Mesenchymal stem cell (in vitro differentiated cells and primary cell): ENCODE measurements around the gene DHRS4L2.
"Not testable (repeated sequence)": the region's sequence is repeated elsewhere in the genome, so short reads cannot be mapped to it uniquely, and the experiment has no call there.

Source experiments
- DNase-seq: peaks from one replicate; pipeline ENCODE4 v3.0.0-alpha.2; 2013
- H2AFZ ChIP-seq: one replicate; pipeline ENCODE4 v1.6.1; 2013; ENCODE audit warnings: low read depth, mild to moderate bottlenecking, control low read depth, inconsistent platforms, low read length, moderate library complexity
- H2AK5ac ChIP-seq: 2 replicates; pipeline ENCODE4 v1.6.1; 2013; ENCODE audit warnings: low read length, moderate library complexity, mild to moderate bottlenecking, inconsistent platforms; ENCODE audit not compliant: severe bottlenecking
- H2BK120ac ChIP-seq: one replicate; pipeline ENCODE4 v1.6.1; 2013; ENCODE audit warnings: low read depth, mild to moderate bottlenecking, inconsistent platforms, low read length, moderate library complexity
- H2BK12ac ChIP-seq, 2 experiments: one replicate each; pipeline ENCODE4 v1.6.1; 2013; ENCODE audit warnings: inconsistent platforms in 2 of 2, low read length in 2 of 2, mild to moderate bottlenecking in 2 of 2, moderate library complexity in 2 of 2, control low read depth in 1 of 2
- H2BK15ac ChIP-seq: one replicate; pipeline ENCODE4 v1.6.1; 2013; ENCODE audit warnings: mild to moderate bottlenecking, low read depth, inconsistent platforms; ENCODE audit not compliant: poor library complexity, severe bottlenecking
- H2BK5ac ChIP-seq: 2 replicates; pipeline ENCODE4 v1.6.1; 2013; ENCODE audit warnings: low read depth, mild to moderate bottlenecking, low read length, control low read depth, inconsistent platforms; ENCODE audit not compliant: poor library complexity, severe bottlenecking
- H3K14ac ChIP-seq, 2 experiments: one replicate each; pipeline ENCODE4 v1.6.1; 2013; ENCODE audit warnings: inconsistent platforms in 2 of 2, low read length in 2 of 2, control low read depth in 1 of 2, mild to moderate bottlenecking in 1 of 2, moderate library complexity in 1 of 2
- H3K18ac ChIP-seq, 2 experiments: one replicate each; pipeline ENCODE4 v1.6.1; 2013; ENCODE audit warnings: inconsistent platforms in 2 of 2, low read length in 2 of 2, control low read depth in 1 of 2, low read depth in 1 of 2, mild to moderate bottlenecking in 1 of 2
- H3K23ac ChIP-seq, 2 experiments: one replicate each; pipeline ENCODE4 v1.6.1; 2013; ENCODE audit warnings: inconsistent platforms in 2 of 2, low read length in 2 of 2, mild to moderate bottlenecking in 2 of 2, moderate library complexity in 2 of 2, control low read depth in 1 of 2
- H3K27ac ChIP-seq: 2 replicates; pipeline ENCODE4 v1.5.1; 2013; ENCODE audit warnings: mild to moderate bottlenecking, moderate library complexity, low read length, control low read depth, inconsistent platforms; ENCODE audit not compliant: poor library complexity, severe bottlenecking
- H3K27me3 ChIP-seq, 2 experiments: 2 replicates each; pipeline versions ENCODE4 v1.6.1 to v1.7.0; 2013; ENCODE audit warnings: low read length in 2 of 2, mild to moderate bottlenecking in 2 of 2, moderate library complexity in 2 of 2, control low read depth in 1 of 2, inconsistent platforms in 1 of 2; ENCODE audit not compliant: control insufficient read depth in 1 of 2, insufficient read depth in 1 of 2
- H3K36me3 ChIP-seq, 2 experiments: 2 replicates each; pipeline versions ENCODE4 v1.6.1 to v1.7.0; 2013; ENCODE audit warnings: low read length in 2 of 2, control low read depth in 1 of 2, inconsistent platforms in 1 of 2, low read depth in 1 of 2, mild to moderate bottlenecking in 1 of 2; ENCODE audit not compliant: insufficient read depth in 2 of 2, control insufficient read depth in 1 of 2
- H3K4ac ChIP-seq, 2 experiments: one replicate each; pipeline ENCODE4 v1.6.1; 2013; ENCODE audit warnings: inconsistent platforms in 2 of 2, low read length in 2 of 2, mild to moderate bottlenecking in 2 of 2, moderate library complexity in 2 of 2, control low read depth in 1 of 2, low read depth in 1 of 2
- H3K4me1 ChIP-seq: 2 replicates; pipeline ENCODE4 v1.6.1; 2013; ENCODE audit warnings: low read depth, low read length, control low read depth; ENCODE audit not compliant: control insufficient read depth, insufficient read depth
- H3K4me2 ChIP-seq: 2 replicates; pipeline ENCODE4 v1.6.1; 2013; ENCODE audit warnings: low read length, mild to moderate bottlenecking, inconsistent platforms; ENCODE audit not compliant: poor library complexity, severe bottlenecking
- H3K4me3 ChIP-seq, 2 experiments: 2 replicates each; pipeline versions ENCODE4 v1.5.1 to v1.7.0; 2013; ENCODE audit warnings: low read length in 2 of 2, mild to moderate bottlenecking in 2 of 2, control low read depth in 1 of 2, low read depth in 1 of 2; ENCODE audit not compliant: insufficient read depth in 1 of 2
- H3K79me1 ChIP-seq: replicated peaks from 2 replicates; pipeline ENCODE4 v1.6.1; 2013; ENCODE audit warnings: mild to moderate bottlenecking, control low read depth, low read length, inconsistent platforms; ENCODE audit not compliant: poor library complexity, severe bottlenecking
- H3K9ac ChIP-seq: 2 replicates; pipeline ENCODE4 v1.7.0; 2013; ENCODE audit warnings: mild to moderate bottlenecking, low read length, moderate library complexity
- H3K9me3 ChIP-seq: 2 replicates; pipeline ENCODE4 v1.7.0; 2013; ENCODE audit warnings: mild to moderate bottlenecking, low read length; ENCODE audit not compliant: control insufficient read depth
- H4K8ac ChIP-seq: one replicate; pipeline ENCODE4 v1.6.1; 2013; ENCODE audit warnings: inconsistent platforms, mild to moderate bottlenecking, low read length, moderate library complexity
- H4K91ac ChIP-seq: one replicate; pipeline ENCODE4 v1.6.1; 2013; ENCODE audit warnings: mild to moderate bottlenecking, low read length, inconsistent platforms
- WGBS: methylation state at CpG from one replicate; pipeline ENCODE4 v1.1.7; 2013; ENCODE audit warnings: mixed read lengths; 5-methylcytosine and 5-hydroxymethylcytosine counted together

Gene DHRS4L2

GRCh38 chr14:24018978-24019377 is 30.2 kb downstream of the DHRS4L2 start:
- not testable (repeated sequence) for H2AFZ ChIP-seq

GRCh38 chr14:24019944-24020343 is 31.2 kb downstream of the DHRS4L2 start:
- not testable (repeated sequence) for H2BK120ac ChIP-seq, H4K91ac ChIP-seq, H3K14ac ChIP-seq, H3K79me1 ChIP-seq, H3K36me3 ChIP-seq, H3K9me3 ChIP-seq, H3K4me2 ChIP-seq, H4K8ac ChIP-seq, H3K4me3 ChIP-seq, H3K27ac ChIP-seq, H2AFZ ChIP-seq, H3K9ac ChIP-seq, H3K18ac ChIP-seq, H3K4ac ChIP-seq, H2BK15ac ChIP-seq, H3K23ac ChIP-seq, H2AK5ac ChIP-seq, H2BK12ac ChIP-seq, DNase-seq, H3K4me1 ChIP-seq, H2BK5ac ChIP-seq, H3K27me3 ChIP-seq
- 75% methylated on average over 1 of the region's 2 CpGs for WGBS

More at GRCh38 chr14:24018978-24019377, 30.2 kb downstream of the DHRS4L2 start:
- H3K27me3 ChIP-seq, H3K36me3 ChIP-seq, H2BK120ac ChIP-seq, DNase-seq, H3K79me1 ChIP-seq, H3K4me1 ChIP-seq, H3K4me3 ChIP-seq, H2BK15ac ChIP-seq, H2BK5ac ChIP-seq, H2BK12ac ChIP-seq, H3K27ac ChIP-seq, H3K23ac ChIP-seq, H3K9ac ChIP-seq, H2AK5ac ChIP-seq, H4K91ac ChIP-seq, H4K8ac ChIP-seq, H3K14ac ChIP-seq, H3K18ac ChIP-seq, H3K9me3 ChIP-seq, H3K4ac ChIP-seq, H3K4me2 ChIP-seq: not testable (repeated sequence)

- H3K4ac ChIP-seq, H3K79me1 ChIP-seq, H2BK12ac ChIP-seq, H2AFZ ChIP-seq, H4K91ac ChIP-seq, H3K14ac ChIP-seq, H3K4me3 ChIP-seq, H2BK120ac ChIP-seq, DNase-seq, H3K9me3 ChIP-seq, H3K27ac ChIP-seq, H3K18ac ChIP-seq, H3K4me1 ChIP-seq, H4K8ac ChIP-seq, H2AK5ac ChIP-seq, H3K9ac ChIP-seq, H3K36me3 ChIP-seq, H3K23ac ChIP-seq, H3K4me2 ChIP-seq, H2BK15ac ChIP-seq, H2BK5ac ChIP-seq, H3K27me3 ChIP-seq: not testable (repeated sequence)
- 83% methylated on average over 2 of the region's 3 CpGs for WGBS
Measured at GRCh38 chr14:24020520-24020919, 31.8 kb downstream of the DHRS4L2 start.

GRCh38 chr14:24024939-24025418 is 36.2 kb downstream of the DHRS4L2 start:
- not testable (repeated sequence) for H3K14ac ChIP-seq, H3K27ac ChIP-seq, H2BK15ac ChIP-seq, H3K18ac ChIP-seq, H3K79me1 ChIP-seq, H3K4me1 ChIP-seq, H2AFZ ChIP-seq, H3K36me3 ChIP-seq, DNase-seq, H3K4ac ChIP-seq, H2BK12ac ChIP-seq, H2AK5ac ChIP-seq, H3K27me3 ChIP-seq, H3K4me3 ChIP-seq, H3K9me3 ChIP-seq, H4K8ac ChIP-seq, H3K9ac ChIP-seq, H2BK120ac ChIP-seq, H4K91ac ChIP-seq, H2BK5ac ChIP-seq, H3K4me2 ChIP-seq, H3K23ac ChIP-seq
- WGBS, result 60% methylated on average over 2 of the region's 3 CpGs
